ENCODE measurements around the gene TMEM205.
"Not testable (repeated sequence)": the region's sequence is repeated elsewhere in the genome, so short reads cannot be mapped to it uniquely, and the experiment has no call there.

The TMEM205 gene

DNA sequence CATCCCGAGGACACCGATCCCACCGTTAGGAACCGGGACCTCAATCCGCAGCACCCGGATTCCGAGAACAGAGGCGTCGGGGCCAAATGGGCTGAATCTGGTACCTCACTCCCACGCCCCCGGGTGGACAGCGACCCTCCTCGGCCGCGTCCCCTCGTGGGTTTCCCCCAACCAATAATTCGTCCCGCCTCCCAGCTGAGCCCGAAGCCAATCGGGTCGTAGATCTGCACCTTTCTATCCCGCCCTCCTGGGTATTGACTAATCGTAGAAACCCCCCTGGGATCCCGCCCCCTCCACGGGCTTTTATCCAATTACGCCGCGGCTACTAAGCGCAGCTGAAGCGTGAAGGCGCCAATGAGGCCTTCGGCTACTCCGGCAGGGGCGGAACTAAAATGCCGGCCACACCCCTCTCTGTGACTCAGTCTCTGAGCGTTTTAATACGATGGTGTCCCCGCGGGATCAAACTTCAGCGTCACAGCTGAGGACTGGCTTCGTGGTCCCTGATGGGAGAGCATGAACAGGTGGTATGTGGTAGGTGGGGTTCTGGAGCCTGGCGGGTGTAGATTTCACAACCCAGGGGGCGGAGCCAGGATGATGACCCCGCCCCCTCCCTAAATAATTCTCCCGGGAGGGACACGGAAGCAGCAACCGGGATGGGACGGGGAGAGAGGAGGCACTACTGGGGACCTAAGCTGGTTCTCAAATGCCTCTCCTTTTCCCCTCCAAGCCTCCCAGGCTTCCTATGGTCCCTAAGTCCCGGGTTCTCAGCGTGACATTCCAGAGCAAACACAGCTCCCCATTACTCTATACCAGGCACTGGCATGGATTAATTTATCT lies at the start of gene TMEM205, which contains the start of gene CCDC159:
Gene TMEM205 (minus strand): TSS at position 165 of the 837 bp plus-strand sequence. CDS start 649 bp downstream, outside the sequence.
Gene CCDC159 (plus strand): TSS at position 416 of the 837 bp plus-strand sequence. CDS start 88 bp downstream, at position 504.
- peak; percentile 94 for DNase-seq (ENCODE audit: low spot score)

DNA sequence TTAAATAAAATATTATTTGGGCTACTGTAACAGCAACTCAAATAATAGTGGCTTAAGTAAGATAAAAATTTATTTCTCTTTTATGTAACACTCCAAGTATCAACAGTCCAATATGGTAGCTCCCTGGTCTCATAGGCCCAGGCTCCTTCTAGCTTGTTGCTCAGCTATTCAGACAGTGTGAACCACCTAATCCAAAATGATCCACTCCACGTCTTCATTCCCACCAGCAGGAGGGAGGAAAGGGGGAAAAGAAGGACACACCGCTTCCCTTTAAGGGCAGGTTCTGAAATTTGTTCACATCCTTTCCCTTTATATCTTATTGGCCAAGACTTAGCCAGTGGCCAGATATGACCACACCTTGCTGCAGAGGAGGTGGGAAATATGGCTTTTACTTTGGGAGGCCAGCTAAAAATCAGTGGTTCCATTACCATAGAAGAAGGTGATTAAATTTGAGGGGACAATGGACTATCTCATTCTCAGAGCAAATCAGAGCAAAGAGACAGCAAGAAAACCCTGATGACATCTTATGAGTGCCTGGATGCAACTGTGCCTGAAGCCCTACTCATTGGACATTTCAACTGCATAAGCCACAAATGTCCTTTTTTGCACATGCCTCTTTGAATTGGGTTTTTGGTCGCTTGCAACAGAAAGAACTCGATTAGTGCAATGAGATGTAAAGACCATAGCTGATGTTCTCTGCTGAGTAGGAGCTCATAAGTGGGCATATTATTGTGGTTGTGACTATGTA lies 45.0 kb upstream of the TMEM205 start:
- DNase-seq (ENCODE audit: low spot score), result no peak

DNA sequence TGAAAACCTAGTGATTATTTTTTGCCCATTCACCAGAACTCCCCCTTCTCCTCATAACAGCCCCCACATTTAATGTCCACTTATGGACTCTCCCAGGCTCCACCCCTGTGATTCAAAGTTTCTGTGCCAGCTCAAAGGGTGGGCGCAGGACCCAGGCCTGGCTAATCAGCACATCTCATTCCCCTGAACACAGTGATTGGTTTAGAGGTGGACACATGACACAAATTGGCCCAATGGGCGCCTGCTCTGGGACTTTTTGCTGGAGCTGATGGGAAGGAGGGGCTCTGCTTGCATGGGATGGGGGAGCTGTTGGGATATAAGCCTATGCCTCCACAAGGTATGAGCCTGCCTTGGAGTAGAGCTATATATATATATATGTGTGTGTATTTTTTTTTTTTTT lies 44.3 kb upstream of the TMEM205 start:
- DNase-seq (ENCODE audit: low spot score), result no peak

DNA sequence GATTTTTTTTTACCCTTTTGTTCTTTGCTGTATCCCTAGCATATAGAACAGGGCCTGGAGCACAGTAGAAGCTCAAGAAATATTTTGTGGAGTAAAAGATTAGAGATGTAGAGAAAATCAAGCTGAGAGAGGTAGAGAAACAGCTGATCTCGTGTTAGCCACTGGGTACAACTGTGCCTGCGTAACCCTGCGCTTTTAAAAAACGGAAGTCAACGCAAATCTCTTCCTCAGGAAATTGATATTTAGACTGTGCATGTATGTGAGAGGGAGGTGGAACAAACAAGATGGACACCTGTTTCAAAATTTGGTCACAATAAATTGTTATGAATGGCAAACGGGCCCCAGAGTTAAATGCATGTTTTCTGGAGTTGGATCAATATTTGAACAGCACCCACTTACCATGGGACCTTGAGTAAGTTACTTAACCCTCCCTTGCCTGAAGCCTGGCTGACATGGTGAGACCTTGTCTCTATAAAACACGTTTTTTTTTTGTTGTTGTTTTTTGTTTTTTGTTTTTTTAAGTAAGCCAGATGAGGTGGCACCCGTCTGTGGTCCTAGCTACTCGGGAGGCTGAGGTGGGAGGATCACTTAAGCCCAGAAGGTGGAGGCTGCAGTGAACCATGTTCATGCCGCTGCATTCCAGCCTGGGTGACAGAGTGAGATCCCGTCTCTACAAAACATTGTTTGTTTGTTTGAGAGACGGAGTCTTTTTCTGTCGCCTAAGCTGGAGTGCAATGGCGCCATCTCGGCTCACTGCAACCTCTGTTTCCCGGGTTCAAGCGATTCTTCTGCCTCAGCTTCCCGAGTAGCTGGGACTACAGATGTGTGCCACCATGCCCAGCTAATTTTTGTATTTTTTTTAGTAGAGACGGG lies 41.3 kb upstream of the TMEM205 start:
- DNase-seq (ENCODE audit: low spot score), result no peak

DNA sequence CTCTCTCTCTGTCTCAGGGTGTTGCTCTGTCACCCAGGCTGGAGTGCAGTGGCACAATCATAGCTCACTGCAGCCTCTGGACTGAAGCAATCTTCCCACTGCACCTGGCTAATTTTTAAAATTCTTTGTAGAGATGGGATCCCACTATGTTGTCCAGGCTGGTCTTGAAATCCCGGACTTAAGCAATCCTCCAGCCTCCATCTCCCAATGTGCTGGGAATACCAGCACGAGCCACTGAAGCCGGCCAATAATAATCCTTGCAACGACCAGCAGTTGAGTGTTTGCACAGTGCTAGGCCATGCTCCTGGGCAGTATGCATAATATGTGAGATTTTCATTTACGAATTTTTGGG lies 38.7 kb upstream of the TMEM205 start:
- no peak for DNase-seq (ENCODE audit: low spot score)

DNA sequence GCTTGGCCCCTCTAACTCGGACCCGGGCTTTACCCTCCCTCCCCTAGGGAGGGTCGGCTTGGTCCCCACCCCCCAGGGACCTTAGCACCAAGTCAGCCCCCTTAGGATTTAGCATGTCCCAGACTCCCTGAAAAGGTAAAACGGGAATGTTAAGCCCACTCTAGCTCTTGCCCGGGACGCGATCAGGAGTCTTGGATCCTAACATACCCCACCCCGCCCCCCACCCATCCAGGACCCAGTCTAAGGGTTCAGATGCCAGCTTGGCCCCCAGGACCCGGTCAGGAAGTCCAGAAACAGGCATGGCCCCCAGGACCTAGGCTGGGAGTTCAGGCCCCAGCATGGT lies 37.6 kb upstream of the TMEM205 start:
- no peak for DNase-seq (ENCODE audit: low spot score)

DNA sequence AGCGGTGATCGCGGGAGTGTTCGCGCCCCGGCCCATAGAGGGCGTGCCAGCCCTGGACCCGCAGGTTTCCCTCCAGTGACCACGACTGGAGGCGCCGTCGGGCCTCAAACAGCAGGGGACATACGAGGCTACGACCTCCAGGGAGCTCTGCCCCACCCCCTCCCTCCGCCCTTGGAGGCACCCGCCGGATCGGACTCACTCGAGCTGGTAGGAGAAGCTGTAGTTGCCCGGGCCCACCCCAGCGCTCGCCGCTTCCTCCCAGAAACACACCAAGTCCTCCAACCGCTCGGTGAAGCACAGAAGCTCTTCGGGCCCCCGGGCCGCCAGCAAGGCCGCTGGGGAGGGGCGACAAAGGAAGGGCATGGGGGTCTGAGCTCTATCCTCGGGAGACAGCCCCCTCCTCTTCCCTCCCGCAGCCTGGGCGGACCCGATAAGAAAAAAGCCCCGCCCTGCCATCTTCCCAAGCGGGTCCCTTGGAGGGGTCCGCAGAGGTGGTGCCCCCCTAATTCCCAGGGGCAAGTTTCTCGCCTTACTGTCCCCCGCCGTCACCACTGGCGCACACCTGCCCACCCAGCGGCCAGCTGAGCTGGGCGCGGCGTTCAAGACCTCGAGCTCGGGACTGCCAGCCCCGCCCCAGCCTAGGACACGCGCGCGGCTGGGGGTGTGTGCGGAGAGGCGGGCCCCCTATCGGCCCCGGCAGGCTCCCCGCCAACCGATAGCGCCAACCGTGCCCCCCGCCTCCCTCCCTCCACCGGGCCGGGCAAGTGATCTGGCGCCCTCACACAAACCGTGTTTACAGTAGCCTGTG lies 37.0 kb upstream of the TMEM205 start:
- DNase-seq (ENCODE audit: low spot score), result no peak

DNA sequence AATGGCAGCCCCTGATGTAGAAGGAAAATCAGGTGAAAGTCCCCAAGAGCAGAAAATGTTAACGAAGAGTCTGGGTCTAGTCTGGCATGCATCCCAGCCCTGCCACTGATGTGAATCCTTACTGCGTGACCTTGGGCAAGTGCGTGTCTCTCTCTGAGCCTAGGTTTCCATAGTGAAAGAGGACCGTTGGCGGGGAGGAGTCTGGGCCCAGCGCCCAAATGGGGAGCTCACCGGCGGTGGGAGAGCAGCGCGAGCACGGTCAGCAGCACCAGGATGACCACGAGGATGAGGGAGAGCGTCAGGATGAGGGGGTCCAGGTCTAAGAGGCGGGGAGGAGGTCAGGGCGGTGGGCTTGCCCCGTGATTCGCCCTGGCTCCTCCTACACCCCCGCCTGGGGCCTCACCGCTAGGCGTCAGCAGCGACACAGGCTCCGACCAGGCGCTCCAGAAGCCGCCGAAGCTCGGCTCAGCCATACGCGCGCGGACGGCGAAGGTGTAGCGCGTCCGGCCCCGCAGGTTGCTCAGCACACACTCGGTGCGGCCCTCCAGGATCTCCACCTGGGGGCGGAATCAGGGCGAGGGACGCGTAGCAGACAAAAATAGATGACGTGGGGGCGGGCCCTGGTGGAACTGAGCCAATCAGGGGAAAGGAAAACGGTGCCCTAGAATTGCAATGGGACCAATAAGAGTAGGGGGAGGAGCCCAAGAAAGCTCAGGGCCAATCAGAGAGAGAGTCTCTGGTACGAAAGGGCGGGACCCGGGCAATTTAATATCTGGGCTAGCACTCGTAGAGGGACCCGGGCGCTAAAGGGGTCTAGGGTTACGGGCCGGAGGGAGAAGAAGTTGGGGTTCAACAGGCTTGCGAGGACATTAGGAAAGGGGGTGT lies 34.8 kb upstream of the TMEM205 start:
- DNase-seq (ENCODE audit: low spot score), result peak; percentile 99

DNA sequence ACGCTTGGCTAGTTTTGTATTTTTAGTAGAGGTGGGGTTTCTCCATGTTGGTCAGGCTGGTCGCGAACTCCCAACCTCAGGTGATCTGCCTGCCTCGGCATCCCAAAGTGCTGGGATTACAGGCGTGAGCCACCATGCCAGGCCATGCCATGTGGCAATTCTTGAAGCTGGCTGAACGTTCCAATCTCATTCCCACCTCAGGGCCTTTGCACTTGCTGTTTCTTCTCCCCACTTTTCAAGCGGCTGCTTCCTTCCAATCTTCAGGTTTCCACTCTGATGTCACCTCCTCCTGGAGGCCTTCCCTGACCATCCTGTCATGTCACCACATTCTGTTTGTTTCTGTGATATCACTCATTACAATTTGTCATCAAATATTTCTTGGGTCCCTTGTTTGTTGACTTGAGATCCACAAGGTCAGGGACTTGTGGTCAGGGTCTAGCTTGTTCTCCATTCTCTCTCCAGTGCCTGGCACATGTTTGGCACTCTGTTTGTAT lies 33.8 kb upstream of the TMEM205 start:
- DNase-seq (ENCODE audit: low spot score), result no peak

DNA sequence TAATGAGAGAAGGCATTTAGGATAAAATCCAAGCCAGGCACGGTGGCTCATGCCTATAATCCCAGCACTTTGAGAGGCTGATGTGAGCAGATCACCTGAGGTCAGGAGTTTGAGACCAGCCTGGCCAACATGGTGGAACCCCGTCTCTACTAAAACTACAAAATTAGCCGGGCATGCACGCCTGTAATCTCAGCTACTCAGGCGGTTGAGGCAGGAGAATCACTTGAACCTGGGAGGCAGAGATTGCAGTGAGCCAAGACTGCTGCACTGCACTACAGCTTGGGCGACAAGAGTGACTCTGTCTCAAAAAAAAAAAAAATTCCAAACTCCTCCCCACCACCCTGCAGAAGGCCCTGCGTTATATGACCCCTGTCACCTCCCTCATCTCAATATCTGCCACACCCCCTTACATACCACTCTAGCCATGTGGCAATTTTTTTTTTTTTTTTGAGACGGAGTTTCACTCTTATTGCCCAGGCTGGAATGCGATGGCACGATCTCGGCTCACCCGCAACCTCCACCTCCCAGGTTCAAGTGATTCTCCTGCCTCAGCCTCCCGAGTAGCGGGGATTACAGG lies 33.3 kb upstream of the TMEM205 start:
- DNase-seq (ENCODE audit: low spot score), result not testable (repeated sequence)

DNA sequence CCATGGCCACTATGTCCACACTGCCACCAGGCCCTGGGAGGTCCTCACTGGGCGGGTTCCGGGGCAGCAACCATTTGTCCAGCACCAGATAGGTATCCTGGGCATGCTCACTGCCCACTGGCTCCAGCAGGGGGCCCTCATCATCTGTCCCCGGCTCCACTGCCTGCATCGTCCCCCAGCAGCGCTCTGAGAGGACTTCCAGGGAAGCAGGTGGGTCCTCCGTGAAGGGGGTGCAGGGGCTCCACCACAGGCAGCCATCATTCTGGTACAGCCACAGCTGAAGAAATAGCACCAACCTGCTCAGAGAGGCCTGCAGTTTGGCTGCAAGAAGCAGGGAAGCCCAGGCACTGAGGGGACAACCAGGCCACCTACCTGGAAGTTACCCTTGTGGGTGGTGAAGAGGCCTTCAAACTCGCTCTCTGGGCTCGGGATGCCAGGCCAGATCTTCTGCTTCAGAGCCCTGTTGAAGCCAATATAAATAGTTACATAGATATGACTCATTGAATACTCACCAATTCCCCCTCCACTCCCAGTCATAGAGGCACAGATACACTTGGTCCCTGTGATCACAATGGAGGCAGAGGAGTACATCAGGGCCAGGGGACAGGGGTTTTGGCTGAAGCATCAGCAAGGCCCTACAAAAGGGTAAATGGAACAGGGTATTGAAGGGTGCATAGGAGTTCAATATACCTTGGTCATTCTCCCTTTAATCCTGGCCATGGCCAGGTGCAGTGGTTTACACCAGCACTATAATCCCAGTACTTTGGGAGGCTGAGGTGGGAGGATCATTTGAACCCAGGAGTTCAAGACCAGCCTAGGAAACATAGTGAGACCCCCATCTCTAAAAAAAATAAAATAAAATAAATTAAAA lies 32.5 kb upstream of the TMEM205 start:
- DNase-seq (ENCODE audit: low spot score), result no peak

DNA sequence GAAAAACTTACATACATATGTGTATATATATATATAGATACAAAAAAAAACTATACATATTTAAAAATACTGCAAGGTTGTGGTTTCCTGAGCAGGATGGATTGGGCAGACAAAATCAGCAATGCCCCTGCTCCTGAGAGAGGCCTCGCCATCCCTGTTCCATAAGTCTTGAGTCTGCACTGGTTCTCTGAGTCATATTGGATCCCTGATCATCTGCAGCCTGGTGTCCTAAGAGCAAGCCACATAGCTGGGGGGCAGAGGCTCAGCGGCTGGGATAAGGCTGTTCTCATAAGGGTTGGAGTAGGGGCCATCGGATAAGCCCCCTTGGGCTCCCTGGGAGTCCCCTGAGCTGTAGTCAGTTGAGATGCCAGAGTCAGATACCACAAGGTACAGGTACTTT lies 31.7 kb upstream of the TMEM205 start:
- DNase-seq (ENCODE audit: low spot score), result no peak

DNA sequence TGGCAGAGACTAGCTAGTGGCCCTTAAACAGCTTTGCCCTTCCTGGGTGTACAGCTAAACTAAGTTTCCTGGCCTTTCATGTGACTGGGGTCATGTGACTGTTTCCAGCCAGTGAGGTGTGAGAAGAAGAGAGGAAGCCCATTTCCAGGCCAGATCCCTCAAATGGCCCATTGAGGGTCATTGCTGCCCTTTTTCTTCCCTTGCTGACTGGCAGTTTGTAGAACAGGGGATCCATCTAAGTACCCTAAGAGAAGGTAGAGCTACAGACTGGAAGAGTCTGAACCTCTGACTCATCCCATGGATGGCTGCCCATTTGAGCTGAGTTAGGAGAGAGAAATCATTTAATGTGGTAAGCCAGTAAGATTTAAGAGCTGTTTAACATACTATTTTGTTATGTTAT lies 31.2 kb upstream of the TMEM205 start:
- peak; percentile 74 for DNase-seq (ENCODE audit: low spot score)

DNA sequence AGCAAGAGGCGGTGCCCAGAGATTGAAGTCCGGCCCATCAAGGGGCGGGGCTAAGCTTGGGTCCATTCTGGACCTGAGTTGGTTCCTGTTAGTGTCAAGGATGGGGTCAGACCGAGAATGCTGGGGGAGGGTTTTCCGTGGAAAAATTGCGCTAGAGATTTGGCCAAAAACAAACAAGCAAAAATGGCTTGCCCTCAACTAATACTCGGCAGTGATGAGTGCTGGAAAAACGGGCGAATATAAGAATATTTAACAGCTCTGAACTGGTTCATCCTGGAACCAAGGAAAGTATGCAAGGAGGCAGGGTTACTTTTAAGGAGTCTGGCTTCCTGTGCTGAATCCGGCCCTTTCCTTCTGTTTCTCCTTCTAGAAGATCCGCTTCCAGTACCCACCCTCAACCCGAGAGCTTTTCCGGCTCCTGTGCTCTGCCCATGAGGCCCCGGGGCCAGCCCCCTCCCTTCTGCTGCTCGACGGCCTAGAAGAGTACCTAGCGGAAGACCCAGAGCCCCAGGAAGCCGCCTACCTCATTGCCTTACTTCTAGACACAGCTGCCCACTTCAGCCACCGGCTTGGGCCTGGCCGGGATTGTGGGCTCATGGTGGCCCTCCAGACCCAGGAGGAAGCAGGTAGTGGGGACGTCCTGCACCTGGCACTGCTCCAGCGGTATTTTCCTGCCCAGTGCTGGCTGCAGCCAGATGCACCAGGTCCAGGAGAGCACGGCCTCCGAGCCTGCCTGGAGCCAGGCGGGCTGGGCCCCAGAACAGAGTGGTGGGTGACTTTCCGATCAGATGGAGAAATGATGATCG lies 29.3 kb upstream of the TMEM205 start:
- DNase-seq (ENCODE audit: low spot score), result no peak

DNA sequence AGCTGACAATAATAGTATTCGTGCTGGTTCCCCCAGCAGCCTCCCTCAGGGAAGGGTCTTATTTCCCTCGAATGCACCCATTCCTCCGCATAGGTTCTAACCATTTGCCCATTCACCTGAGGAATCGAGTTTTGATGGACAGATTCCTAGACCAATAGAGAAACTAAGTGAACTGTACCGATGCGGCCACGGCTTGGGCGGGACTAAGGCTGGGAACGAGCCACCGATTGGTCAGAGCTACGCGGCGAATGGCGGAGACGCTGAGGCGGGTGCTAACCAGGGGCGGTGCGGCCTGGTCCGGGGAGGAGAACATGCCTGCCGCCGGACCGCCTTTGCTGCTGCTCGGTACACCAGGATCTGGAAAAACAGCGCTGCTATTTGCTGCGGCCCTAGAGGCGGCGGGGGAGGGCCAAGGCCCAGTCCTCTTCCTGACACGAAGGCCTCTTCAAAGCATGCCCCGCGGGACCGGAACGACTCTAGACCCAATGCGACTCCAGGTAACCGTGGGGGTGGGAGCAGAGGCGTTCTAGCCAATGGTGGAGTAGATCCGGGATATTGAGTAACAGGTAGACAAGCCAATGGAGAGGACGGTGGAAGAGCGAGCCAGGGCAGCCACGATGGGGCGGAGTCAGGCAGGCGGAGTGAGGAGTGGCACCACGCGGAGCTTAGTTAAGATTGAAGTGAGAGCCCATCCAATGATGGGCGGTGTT lies 28.5 kb upstream of the TMEM205 start, which contains the start of gene SWSAP1:
Gene SWSAP1 (plus strand): TSS at position 234 of the 710 bp plus-strand sequence. CDS start 15 bp downstream, at position 249.
- peak; percentile 99 for DNase-seq (ENCODE audit: low spot score)

DNA sequence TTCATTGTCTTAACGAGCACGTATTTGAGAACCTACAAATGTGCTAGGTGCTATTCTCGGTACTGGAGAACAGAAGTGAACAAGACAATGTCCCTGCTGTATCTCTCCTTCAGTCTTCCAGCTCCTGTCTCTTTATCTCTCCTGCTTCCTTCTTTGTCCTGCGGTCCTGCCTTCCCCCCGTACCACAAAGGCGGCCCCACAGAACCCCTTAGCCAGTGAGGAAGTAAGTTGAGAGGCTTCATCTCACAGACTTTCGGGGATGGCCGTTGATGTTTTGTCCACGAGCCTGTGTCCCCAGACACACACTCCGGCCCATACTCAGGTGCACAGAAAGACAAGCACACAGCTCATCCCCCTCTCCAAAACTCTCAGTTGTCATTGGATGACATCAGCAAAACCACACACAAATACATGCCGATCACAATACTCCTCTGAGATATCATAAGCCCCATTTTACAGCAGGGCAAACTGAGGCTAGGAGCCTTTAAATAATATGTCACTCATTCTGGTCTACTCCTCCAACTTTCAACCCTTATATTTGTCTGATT lies 27.9 kb upstream of the TMEM205 start:
- DNase-seq (ENCODE audit: low spot score), result no peak

Data from COLO829 (cell line).